Measurements from ENCODE around the gene FOXP1. TPM values are rescaled to one million over a fixed set of nuclear protein-coding genes. Genes with fewer than 3 reads are reported as not detected.

The FOXP1 gene
- total and polyA plus RNA-seq, 8 donors: 13.4 to 74.1 (median 44.1) TPM

DNA sequence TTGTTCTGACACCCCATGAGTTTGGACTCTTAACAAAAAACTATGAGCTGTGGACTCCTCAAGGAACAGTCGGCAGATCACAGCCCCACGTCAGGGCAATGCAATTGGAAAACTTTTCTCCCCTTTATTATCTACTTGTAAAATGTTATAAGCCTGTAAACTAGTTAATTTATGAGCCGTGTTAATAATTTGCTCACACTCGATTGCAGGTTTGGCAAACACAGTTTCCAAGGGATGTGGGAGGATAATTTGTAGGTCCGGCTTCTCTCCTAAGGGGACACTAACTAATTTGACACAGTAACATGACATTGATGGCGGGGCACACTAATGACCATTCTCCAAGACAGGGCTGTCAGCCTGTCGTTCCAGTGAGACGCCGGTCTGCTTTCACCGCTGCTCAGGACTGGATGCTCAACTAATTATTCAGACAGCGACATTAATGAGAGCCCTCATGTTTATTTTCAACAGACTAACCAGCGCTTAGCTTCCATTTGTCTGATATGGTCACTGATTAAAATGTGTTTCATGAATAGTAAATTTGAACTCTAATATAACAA lies 222.1 kb downstream of the FOXP1 start:
- intact Hi-C loops (cut with DNase I): no loop called here
- WGBS, 2 donors: 52 to 61% methylated on average over 12 of the region's 12 CpGs
- TF ChIP-seq, protein P1, sequence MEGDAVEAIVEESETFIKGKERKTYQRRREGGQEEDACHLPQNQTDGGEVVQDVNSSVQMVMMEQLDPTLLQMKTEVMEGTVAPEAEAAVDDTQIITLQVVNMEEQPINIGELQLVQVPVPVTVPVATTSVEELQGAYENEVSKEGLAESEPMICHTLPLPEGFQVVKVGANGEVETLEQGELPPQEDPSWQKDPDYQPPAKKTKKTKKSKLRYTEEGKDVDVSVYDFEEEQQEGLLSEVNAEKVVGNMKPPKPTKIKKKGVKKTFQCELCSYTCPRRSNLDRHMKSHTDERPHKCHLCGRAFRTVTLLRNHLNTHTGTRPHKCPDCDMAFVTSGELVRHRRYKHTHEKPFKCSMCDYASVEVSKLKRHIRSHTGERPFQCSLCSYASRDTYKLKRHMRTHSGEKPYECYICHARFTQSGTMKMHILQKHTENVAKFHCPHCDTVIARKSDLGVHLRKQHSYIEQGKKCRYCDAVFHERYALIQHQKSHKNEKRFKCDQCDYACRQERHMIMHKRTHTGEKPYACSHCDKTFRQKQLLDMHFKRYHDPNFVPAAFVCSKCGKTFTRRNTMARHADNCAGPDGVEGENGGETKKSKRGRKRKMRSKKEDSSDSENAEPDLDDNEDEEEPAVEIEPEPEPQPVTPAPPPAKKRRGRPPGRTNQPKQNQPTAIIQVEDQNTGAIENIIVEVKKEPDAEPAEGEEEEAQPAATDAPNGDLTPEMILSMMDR (IDR thresholded peaks at IDR 0.05): no peak
- H3K4me1 ChIP-seq: no peaks in the 10 kb centered on the region
- no peaks in the 10 kb centered on the region for H3K9me3 ChIP-seq
- no peak overlapping the region for H3K4me3 ChIP-seq
- FAIRE-seq: no peak
- H3K36me3 ChIP-seq: no peaks in the 10 kb centered on the region
- peak in 3 of 4 donors; percentile 25 to 44 (median 27) for ATAC-seq
- H3K27me3 ChIP-seq: no peaks in the 10 kb centered on the region
- H3K27ac ChIP-seq: no peak overlapping the region
- DNase-seq: no peak

GRCh38 chr3:71360764-71361163 lies 222.8 kb downstream of the FOXP1 start:
- H3K27me3 ChIP-seq: no peaks in the 10 kb centered on the region
- TF ChIP-seq, protein P1 (IDR thresholded peaks at IDR 0.05): no peak
- H3K9me3 ChIP-seq: no peaks in the 10 kb centered on the region
- H3K36me3 ChIP-seq: no peaks in the 10 kb centered on the region
- WGBS, 2 donors: 88 to 91% methylated on average over 2 of the region's 2 CpGs
- intact Hi-C loops (cut with DNase I): no loop called here
- H3K4me1 ChIP-seq: no peaks in the 10 kb centered on the region
- H3K4me3 ChIP-seq: no peak overlapping the region
- ATAC-seq: no peak
- H3K27ac ChIP-seq: no peak overlapping the region
- DNase-seq: no peak
- FAIRE-seq: no peak

DNA sequence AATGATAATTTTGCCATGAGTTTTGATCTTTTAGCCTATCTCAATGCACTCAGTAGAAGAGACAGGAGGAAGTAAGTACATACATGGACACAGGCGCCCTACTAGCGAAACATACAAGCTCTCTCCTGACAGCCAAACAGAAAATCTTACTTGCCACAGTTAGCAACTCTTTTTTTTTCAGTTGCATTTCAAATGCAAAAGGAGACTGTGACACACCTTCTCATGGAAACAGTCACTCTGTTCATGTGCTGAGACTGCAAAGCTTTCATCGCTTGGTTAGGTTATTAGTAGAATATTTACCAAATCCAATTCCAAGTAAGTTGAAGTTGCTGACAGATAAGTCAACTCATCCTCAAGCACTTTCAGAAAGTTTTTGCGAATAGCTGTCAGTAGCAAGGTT lies 223.3 kb downstream of the FOXP1 start:
- no peak for DNase-seq
- 94 to 95% methylated on average over 4 of the region's 4 CpGs for WGBS, 2 donors
- H3K9me3 ChIP-seq: no peaks in the 10 kb centered on the region
- no peaks in the 10 kb centered on the region for H3K27me3 ChIP-seq
- intact Hi-C loops (cut with DNase I): no loop called here
- no peaks in the 10 kb centered on the region for H3K36me3 ChIP-seq
- H3K4me3 ChIP-seq: no peak overlapping the region
- TF ChIP-seq, protein P1 (IDR thresholded peaks at IDR 0.05): no peak
- no peaks in the 10 kb centered on the region for H3K4me1 ChIP-seq
- ATAC-seq: no peak
- no peak for FAIRE-seq
- no peak overlapping the region for H3K27ac ChIP-seq

- no peaks in the 10 kb centered on the region for H3K4me1 ChIP-seq
- TF ChIP-seq, protein P1 (IDR thresholded peaks at IDR 0.05): no peak
- H3K4me3 ChIP-seq: no peak overlapping the region
- WGBS, 2 donors: 94 to 96% methylated on average over 8 of the region's 8 CpGs
- FAIRE-seq: no peak
- no peak overlapping the region for H3K27ac ChIP-seq
- no peak for DNase-seq
- ATAC-seq: no peak
- H3K9me3 ChIP-seq: no peaks in the 10 kb centered on the region
- no peaks in the 10 kb centered on the region for H3K36me3 ChIP-seq
- intact Hi-C loops (cut with DNase I): no loop called here
- H3K27me3 ChIP-seq: no peaks in the 10 kb centered on the region
These were observed 225.3 kb downstream of the FOXP1 start for GRCh38 chr3:71358243-71358642.

DNA sequence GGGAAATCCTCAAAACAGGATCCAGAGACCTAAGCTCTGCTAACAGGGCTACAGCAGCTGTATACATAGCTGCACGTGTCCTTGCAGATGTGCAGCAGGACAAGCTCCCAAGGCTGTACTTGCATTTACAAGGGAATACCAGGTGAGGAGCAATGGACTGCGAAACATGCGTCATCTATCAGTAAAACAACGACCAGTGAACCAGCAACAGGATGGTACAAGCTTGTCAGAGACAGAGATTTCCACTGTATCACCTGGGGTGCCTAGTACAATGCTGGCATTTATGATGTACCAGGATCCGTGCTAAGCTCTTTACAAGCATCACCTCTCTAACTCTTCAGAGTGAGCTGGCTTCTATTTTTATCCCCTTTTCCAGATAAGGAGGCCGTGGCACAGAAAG lies 227.3 kb downstream of the FOXP1 start:
- peaks cover 0 to 7% (median 0%) of the 10 kb centered on the region in 3 donors for H3K4me1 ChIP-seq
- WGBS, 2 donors: 64 to 66% methylated on average over 6 of the region's 6 CpGs
- H3K9me3 ChIP-seq: no peaks in the 10 kb centered on the region
- H3K27ac ChIP-seq: no peak overlapping the region
- FAIRE-seq (no peak), DNase-seq (no peak), ATAC-seq (peak; percentile 25 to 57 (median 38))
- H3K4me3 ChIP-seq: no peak overlapping the region
- H3K27me3 ChIP-seq: no peaks in the 10 kb centered on the region
- no peaks in the 10 kb centered on the region for H3K36me3 ChIP-seq
- intact Hi-C loops (cut with DNase I): no loop called here
- TF ChIP-seq, protein P1 (IDR thresholded peaks at IDR 0.05): no peak
